GM06990 (cell line): ENCODE measurements around the gene LYRM2.

Experiments
- DNase-seq: peaks from one replicate; pipeline ENCODE4 v3.0.0-alpha.2; 2011; ENCODE audit not compliant: insufficient read length; ENCODE audit errors: extremely low read depth
- H3K27me3 ChIP-seq: replicated peaks from 2 replicates; pipeline ENCODE4 v1.6.0; 2011; ENCODE audit warnings: low read length; ENCODE audit not compliant: control insufficient read depth, insufficient read depth
- H3K36me3 ChIP-seq: 2 replicates; pipeline ENCODE4 v1.5.1; 2011; ENCODE audit warnings: low read length; ENCODE audit not compliant: control insufficient read depth, insufficient read depth
- H3K4me3 ChIP-seq: replicated peaks from 2 replicates; pipeline ENCODE4 v1.5.1; 2011; ENCODE audit warnings: low read depth, mild to moderate bottlenecking, control low read depth, low read length
- TF ChIP-seq, protein P1 (sequence below): IDR thresholded peaks from 2 replicates; pipeline ENCODE4 v1.5.1; 2011; ENCODE audit warnings: low read length, control low read depth, mild to moderate bottlenecking, inconsistent platforms; ENCODE audit not compliant: insufficient read depth, poor library complexity, severe bottlenecking

Gene LYRM2

GRCh38 chr6:89553431-89553830 is 85.1 kb downstream of the LYRM2 start:
- Histone ChIP-seq H3K27me3 (peaks cover 1% of the 10 kb centered on the region; the same call in 1 of the 2 replicates), H3K4me3 (no peak overlapping the region), H3K36me3 (no peaks in the 10 kb centered on the region)
- no peak for DNase-seq
- TF ChIP-seq, protein P1, sequence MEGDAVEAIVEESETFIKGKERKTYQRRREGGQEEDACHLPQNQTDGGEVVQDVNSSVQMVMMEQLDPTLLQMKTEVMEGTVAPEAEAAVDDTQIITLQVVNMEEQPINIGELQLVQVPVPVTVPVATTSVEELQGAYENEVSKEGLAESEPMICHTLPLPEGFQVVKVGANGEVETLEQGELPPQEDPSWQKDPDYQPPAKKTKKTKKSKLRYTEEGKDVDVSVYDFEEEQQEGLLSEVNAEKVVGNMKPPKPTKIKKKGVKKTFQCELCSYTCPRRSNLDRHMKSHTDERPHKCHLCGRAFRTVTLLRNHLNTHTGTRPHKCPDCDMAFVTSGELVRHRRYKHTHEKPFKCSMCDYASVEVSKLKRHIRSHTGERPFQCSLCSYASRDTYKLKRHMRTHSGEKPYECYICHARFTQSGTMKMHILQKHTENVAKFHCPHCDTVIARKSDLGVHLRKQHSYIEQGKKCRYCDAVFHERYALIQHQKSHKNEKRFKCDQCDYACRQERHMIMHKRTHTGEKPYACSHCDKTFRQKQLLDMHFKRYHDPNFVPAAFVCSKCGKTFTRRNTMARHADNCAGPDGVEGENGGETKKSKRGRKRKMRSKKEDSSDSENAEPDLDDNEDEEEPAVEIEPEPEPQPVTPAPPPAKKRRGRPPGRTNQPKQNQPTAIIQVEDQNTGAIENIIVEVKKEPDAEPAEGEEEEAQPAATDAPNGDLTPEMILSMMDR = no peak

- no peak for DNase-seq
- no peaks in the 10 kb centered on the region for H3K36me3 ChIP-seq
- H3K27me3 ChIP-seq = peaks cover 1% of the 10 kb centered on the region; the same call in 1 of the 2 replicates
- H3K4me3 ChIP-seq = no peak overlapping the region
- TF ChIP-seq, protein P1 = no peak
Observed at GRCh38 chr6:89547281-89547680, 91.3 kb downstream of the LYRM2 start.

DNA sequence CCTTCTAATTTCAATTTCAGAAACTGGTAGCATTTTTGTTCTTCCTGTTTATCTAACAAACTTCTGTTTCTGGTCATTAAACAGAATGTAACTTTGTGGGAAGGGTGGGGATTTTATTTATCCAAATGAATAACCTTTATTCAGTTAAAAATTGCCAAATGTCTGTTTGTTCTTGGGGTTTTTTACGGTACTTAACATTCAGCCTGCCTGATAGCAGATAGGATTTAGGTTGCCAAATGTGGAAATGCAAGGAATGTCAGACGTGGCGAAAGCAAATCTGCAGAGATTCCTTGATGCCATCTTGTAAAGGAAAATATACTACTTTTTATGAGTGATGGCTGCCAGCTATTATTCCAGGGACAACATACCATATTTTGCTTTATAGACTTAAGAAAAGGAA is 95.7 kb downstream of the LYRM2 start:
- DNase-seq = no peak
- no peaks in the 10 kb centered on the region for H3K27me3 ChIP-seq
- H3K36me3 ChIP-seq = no peaks in the 10 kb centered on the region
- TF ChIP-seq, protein P1 = no peak
- H3K4me3 ChIP-seq = no peak overlapping the region

- TF ChIP-seq, protein P1 = no peak
- H3K4me3 ChIP-seq = no peak overlapping the region
- DNase-seq = no peak
Observed at GRCh38 chr6:89542081-89542857, 96.3 kb downstream of the LYRM2 start.

DNA sequence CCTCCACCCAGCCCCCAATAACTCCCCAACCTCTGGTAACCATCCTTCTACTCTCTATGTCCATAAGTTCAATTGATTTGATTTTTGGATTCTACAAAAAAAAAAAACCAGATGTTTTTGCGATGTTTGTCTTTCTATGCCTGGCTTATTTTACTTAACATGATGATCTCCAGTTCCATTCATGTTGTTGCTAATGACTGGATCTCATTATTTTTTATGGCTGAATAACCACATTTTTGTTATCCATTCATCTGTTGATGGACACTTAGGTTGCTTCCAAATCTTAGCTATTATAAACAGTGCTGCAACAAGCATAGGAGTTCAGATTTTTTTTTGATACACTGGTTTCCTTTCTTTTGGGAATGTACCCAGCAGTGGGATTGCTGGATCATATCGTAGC is 98.8 kb downstream of the LYRM2 start:
- Histone ChIP-seq H3K36me3 (no peaks in the 10 kb centered on the region), H3K4me3 (no peak overlapping the region), H3K27me3 (no peaks in the 10 kb centered on the region)
- DNase-seq = no peak
- TF ChIP-seq, protein P1 = no peak

More at GRCh38 chr6:89542081-89542857, 96.3 kb downstream of the LYRM2 start:
- Histone ChIP-seq H3K36me3 (no peaks in the 10 kb centered on the region), H3K27me3 (no peaks in the 10 kb centered on the region)
